ENCODE results near the gene TRAPPC10. TPM values are rescaled to one million over a fixed set of nuclear protein-coding genes. Genes with fewer than 3 reads are reported as not detected.
A peak's percentile ranks its signal among the peaks of the same experiment; 100 is the strongest.

TRAPPC10 gene
- total RNA-seq, 4 donors from 2014 or later: 17.8 to 58.1 (median 32.4) TPM

DNA sequence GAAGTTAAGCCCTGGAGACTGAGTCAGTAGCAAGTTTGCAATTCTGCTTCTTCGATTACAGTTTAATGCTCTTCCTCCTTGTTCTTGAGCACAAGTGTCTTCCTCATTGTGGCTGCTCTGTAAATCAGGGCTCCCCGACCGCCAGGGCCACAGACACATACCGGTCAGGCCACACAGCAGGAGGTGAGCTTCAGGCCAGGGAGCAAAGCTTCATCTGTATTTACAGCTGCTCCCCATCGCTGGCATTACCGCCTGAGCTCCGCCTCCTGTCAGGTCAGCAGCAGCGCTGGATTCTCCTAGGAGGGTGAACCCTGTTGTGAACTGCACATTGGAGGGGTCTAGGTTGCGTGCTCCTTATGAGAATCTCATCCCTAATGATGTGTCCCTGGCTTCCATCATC lies 1.7 kb upstream of the TRAPPC10 start:
- no peak for ATAC-seq
- WGBS, 2 donors (ENCODE audit: low coverage in 1 of 2): 50 to 61% methylated on average over 4 to 9 of the region's 9 CpGs
- H3K4me1 ChIP-seq: peaks cover 0 to 39% (median 19%) of the 10 kb centered on the region in 3 donors
- no peak overlapping the region for H3K27ac ChIP-seq
- no peaks in the 10 kb centered on the region for H3K36me3 ChIP-seq
- no peaks in the 10 kb centered on the region for H3K9me3 ChIP-seq
- no peak for TF ChIP-seq CTCF (IDR thresholded peaks at IDR 0.05)
- TF ChIP-seq EP300 (IDR thresholded peaks at IDR 0.05): no peak
- TF ChIP-seq POLR2A (IDR thresholded peaks at IDR 0.05): no peak
- TF ChIP-seq POLR2AphosphoS5 (IDR thresholded peaks at IDR 0.05): no peak
- H3K27me3 ChIP-seq: no peaks in the 10 kb centered on the region
- H3K4me3 ChIP-seq: no peak overlapping the region

DNA sequence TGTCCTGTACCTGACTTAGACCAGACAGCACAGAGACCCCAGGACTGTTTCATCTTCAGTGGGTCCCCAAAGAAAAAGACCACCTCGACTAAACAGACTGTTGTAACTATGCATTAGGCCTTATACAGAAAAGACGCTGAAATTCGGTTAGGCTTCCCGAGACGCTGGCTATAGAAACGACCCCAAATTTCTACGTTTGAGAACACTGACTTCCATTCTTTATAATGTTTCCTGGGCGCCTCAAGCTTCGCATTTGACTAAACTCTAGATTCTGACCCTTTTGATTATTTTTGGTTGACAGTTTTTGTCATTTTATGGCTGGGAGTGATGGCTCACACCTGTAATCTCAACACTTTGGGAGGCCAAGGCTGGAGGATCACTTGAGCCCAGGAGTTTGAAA lies 986 bp upstream of the TRAPPC10 start:
- 27 to 77% methylated on average over 7 to 9 of the region's 9 CpGs for WGBS, 2 donors (ENCODE audit: low coverage in 1 of 2)
- H3K27me3 ChIP-seq: no peaks in the 10 kb centered on the region
- H3K36me3 ChIP-seq: no peaks in the 10 kb centered on the region
- no peak for TF ChIP-seq EP300 (IDR thresholded peaks at IDR 0.05)
- no peak for TF ChIP-seq CTCF (IDR thresholded peaks at IDR 0.05)
- no peak for TF ChIP-seq POLR2AphosphoS5 (IDR thresholded peaks at IDR 0.05)
- no peak for TF ChIP-seq POLR2A (IDR thresholded peaks at IDR 0.05)
- H3K27ac ChIP-seq: peak overlapping the region in 3 of 4 donors; percentile 93 to 99 (median 95)
- peaks cover 0 to 46% (median 19%) of the 10 kb centered on the region in 3 donors for H3K4me1 ChIP-seq
- H3K4me3 ChIP-seq: peak overlapping the region; percentile 78 to 97
- no peak for ATAC-seq
- no peaks in the 10 kb centered on the region for H3K9me3 ChIP-seq

- H3K36me3 ChIP-seq: no peaks in the 10 kb centered on the region
- TF ChIP-seq POLR2A (IDR thresholded peaks at IDR 0.05) (no peak), EP300 (IDR thresholded peaks at IDR 0.05) (no peak), POLR2AphosphoS5 (IDR thresholded peaks at IDR 0.05) (no peak), CTCF (IDR thresholded peaks at IDR 0.05) (peak in 3 of 4 experiments; percentile 10 to 17 (median 12))
- H3K4me1 ChIP-seq: peaks cover 0 to 55% (median 19%) of the 10 kb centered on the region in 3 donors
- H3K27ac ChIP-seq: peak overlapping the region; percentile 76 to 99 (median 94)
- H3K4me3 ChIP-seq: peak overlapping the region; percentile 91 to 97
- 2 to 10% methylated on average over 3 to 9 of the region's 87 CpGs for WGBS, 2 donors (ENCODE audit: low coverage in 1 of 2)
- H3K27me3 ChIP-seq: no peaks in the 10 kb centered on the region
- H3K9me3 ChIP-seq: no peaks in the 10 kb centered on the region
- ATAC-seq: peak; percentile 69
These were observed 618 bp downstream of the TRAPPC10 start for GRCh38 chr21:44012474-44013379.

DNA sequence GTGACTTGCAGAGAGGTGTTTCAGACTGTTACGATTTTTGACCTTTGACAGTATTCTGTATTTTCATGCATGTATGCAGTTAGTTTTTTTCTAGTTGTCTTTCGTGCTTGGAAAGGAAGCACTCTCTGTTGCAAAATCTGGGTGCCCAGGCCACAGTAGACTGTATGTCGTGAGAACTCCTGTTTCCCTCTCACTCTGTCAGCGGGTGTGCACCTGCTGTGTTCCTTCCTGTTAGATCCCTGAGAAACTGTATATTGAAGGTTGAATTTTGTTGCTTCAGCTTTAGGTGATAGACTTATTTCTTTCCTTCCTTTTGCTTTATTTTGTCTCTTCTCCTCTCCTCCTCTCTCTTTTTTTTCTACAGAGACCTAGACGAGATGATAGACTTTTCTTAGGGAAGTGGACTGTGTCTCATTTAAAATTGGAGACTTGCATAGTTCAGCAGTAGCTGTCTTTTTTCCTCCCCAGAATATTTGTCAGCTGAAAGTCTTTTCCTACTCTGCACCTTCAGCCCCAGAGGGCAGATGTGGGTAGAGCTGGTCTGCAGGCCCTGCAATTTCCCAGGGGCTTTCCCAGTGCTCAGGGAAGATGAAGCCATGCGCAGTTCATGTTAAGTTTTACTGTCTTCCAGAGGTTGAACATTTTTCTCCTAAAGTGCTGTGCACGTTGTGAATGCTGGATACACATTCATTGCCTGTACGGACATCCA lies 1.4 kb downstream of the TRAPPC10 start:
- no peak for TF ChIP-seq CTCF (IDR thresholded peaks at IDR 0.05)
- TF ChIP-seq POLR2A (IDR thresholded peaks at IDR 0.05): no peak
- no peak for TF ChIP-seq EP300 (IDR thresholded peaks at IDR 0.05)
- TF ChIP-seq POLR2AphosphoS5 (IDR thresholded peaks at IDR 0.05): no peak
- 16 to 20% methylated on average over 5 to 8 of the region's 8 CpGs for WGBS, 2 donors (ENCODE audit: low coverage in 1 of 2)
- no peak for ATAC-seq
- Histone ChIP-seq H3K27ac (peak overlapping the region in 2 of 4 donors; percentile 93 to 99), H3K4me3 (peak overlapping the region; percentile 91 to 97), H3K9me3 (no peaks in the 10 kb centered on the region), H3K27me3 (no peaks in the 10 kb centered on the region), H3K4me1 (peaks cover 0 to 60% (median 19%) of the 10 kb centered on the region in 3 donors), H3K36me3 (no peaks in the 10 kb centered on the region)
